A673 (cell line): ENCODE data around the gene KANK4.

ENCODE experiments used
- CTCF ChIP-seq: fragments of 300-800, 200-600 bp; sonication (generic); conservative IDR thresholded peaks from 2 replicates; pipeline ENCODE4 v1.5.1; 2017; ENCODE audit warnings: low read depth, mild to moderate bottlenecking, antibody characterized with exemption, low read length, moderate library complexity, mixed read lengths
- EZH2 ChIP-seq: fragments of 200-600 bp; sonication (generic); IDR thresholded peaks from 2 replicates; pipeline ENCODE4 v1.6.1; 2017; ENCODE audit warnings: borderline replicate concordance, low read depth, mild to moderate bottlenecking, mixed read lengths, antibody characterized with exemption, low read length; ENCODE audit not compliant: poor library complexity, severe bottlenecking

- TF ChIP-seq CTCF (no peak), EZH2 (no peak)
Observed at GRCh38 chr1:62283986-62284385, 35.2 kb downstream of the KANK4 start.
